Measurements from ENCODE around the gene CEP112. TPM values are rescaled to one million over a fixed set of nuclear protein-coding genes. Genes with fewer than 3 reads are reported as not detected.

The CEP112 gene
- total RNA-seq, 1 experiment from 2014 or later, result 6.1 TPM

DNA sequence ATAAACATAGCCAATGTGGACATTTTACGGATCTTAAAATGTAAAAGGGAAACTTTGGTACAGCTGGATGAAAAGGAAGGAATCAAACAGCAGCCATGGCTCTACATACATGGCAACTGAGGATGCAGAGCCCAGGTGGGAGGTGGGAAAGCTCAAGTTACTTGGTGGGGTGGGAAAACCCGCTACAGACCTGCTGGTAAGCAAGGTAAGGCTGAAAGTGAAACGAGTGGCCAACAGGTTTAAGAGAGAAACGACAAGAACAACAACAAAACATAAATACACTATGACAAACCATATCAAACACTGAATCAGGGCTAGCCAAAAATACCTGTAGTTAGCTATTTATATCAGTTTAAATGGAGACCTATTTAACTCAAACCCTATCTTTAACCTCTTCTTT, 185.3 kb downstream of the CEP112 start:
- ATAC-seq (no peak), DNase-seq (ENCODE audit: low spot score) (no peak)
- Mint-ChIP-seq H3K9me3 (peaks cover 21% of the 10 kb centered on the region), H3K4me1 (no peaks in the 10 kb centered on the region), H3K27ac (no peak overlapping the region), H3K36me3 (peaks cover 6% of the 10 kb centered on the region), H3K4me3 (no peak overlapping the region), H3K27me3 (ENCODE audit: low read depth) (no peaks in the 10 kb centered on the region)
- ChIA-PET CTCF (no interaction called here), POLR2A (no interaction called here)
- TF ChIP-seq FOXJ3 (CRISPR knock-in tag; IDR thresholded peaks at IDR 0.05; ENCODE audit: borderline replicate concordance) (no peak), RORB (CRISPR knock-in tag; IDR thresholded peaks at IDR 0.05) (no peak), ESRRA (CRISPR knock-in tag; IDR thresholded peaks at IDR 0.05; ENCODE audit: borderline replicate concordance) (no peak), CREM (CRISPR knock-in tag; IDR thresholded peaks at IDR 0.05) (no peak), NR2C2 (CRISPR knock-in tag; IDR thresholded peaks at IDR 0.05) (no peak), ATF1 (CRISPR knock-in tag; IDR thresholded peaks at IDR 0.05) (no peak), CREB1 (CRISPR knock-in tag; IDR thresholded peaks at IDR 0.05) (no peak), ZNF263 (CRISPR knock-in tag; IDR thresholded peaks at IDR 0.05; ENCODE audit: low read depth) (no peak), OVOL2 (CRISPR knock-in tag; IDR thresholded peaks at IDR 0.05; ENCODE audit: borderline replicate concordance) (no peak)
- TF ChIP-seq, protein P1, sequence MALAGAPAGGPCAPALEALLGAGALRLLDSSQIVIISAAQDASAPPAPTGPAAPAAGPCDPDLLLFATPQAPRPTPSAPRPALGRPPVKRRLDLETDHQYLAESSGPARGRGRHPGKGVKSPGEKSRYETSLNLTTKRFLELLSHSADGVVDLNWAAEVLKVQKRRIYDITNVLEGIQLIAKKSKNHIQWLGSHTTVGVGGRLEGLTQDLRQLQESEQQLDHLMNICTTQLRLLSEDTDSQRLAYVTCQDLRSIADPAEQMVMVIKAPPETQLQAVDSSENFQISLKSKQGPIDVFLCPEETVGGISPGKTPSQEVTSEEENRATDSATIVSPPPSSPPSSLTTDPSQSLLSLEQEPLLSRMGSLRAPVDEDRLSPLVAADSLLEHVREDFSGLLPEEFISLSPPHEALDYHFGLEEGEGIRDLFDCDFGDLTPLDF (CRISPR knock-in tag; IDR thresholded peaks at IDR 0.05), result no peak
- TF ChIP-seq, protein P2, sequence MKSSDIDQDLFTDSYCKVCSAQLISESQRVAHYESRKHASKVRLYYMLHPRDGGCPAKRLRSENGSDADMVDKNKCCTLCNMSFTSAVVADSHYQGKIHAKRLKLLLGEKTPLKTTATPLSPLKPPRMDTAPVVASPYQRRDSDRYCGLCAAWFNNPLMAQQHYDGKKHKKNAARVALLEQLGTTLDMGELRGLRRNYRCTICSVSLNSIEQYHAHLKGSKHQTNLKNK (CRISPR knock-in tag; IDR thresholded peaks at IDR 0.05), result no peak
- TF ChIP-seq, protein P3, sequence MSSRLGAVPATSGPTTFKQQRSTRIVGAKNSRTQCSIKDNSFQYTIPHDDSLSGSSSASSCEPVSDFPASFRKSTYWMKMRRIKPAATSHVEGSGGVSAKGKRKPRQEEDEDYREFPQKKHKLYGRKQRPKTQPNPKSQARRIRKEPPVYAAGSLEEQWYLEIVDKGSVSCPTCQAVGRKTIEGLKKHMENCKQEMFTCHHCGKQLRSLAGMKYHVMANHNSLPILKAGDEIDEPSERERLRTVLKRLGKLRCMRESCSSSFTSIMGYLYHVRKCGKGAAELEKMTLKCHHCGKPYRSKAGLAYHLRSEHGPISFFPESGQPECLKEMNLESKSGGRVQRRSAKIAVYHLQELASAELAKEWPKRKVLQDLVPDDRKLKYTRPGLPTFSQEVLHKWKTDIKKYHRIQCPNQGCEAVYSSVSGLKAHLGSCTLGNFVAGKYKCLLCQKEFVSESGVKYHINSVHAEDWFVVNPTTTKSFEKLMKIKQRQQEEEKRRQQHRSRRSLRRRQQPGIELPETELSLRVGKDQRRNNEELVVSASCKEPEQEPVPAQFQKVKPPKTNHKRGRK (CRISPR knock-in tag; IDR thresholded peaks at IDR 0.05; ENCODE audit: borderline replicate concordance), result no peak
- TF ChIP-seq, protein P4, sequence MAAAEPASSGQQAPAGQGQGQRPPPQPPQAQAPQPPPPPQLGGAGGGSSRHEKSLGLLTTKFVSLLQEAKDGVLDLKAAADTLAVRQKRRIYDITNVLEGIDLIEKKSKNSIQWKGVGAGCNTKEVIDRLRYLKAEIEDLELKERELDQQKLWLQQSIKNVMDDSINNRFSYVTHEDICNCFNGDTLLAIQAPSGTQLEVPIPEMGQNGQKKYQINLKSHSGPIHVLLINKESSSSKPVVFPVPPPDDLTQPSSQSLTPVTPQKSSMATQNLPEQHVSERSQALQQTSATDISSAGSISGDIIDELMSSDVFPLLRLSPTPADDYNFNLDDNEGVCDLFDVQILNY (CRISPR knock-in tag; IDR thresholded peaks at IDR 0.05), result no peak
- TF ChIP-seq, protein P5, sequence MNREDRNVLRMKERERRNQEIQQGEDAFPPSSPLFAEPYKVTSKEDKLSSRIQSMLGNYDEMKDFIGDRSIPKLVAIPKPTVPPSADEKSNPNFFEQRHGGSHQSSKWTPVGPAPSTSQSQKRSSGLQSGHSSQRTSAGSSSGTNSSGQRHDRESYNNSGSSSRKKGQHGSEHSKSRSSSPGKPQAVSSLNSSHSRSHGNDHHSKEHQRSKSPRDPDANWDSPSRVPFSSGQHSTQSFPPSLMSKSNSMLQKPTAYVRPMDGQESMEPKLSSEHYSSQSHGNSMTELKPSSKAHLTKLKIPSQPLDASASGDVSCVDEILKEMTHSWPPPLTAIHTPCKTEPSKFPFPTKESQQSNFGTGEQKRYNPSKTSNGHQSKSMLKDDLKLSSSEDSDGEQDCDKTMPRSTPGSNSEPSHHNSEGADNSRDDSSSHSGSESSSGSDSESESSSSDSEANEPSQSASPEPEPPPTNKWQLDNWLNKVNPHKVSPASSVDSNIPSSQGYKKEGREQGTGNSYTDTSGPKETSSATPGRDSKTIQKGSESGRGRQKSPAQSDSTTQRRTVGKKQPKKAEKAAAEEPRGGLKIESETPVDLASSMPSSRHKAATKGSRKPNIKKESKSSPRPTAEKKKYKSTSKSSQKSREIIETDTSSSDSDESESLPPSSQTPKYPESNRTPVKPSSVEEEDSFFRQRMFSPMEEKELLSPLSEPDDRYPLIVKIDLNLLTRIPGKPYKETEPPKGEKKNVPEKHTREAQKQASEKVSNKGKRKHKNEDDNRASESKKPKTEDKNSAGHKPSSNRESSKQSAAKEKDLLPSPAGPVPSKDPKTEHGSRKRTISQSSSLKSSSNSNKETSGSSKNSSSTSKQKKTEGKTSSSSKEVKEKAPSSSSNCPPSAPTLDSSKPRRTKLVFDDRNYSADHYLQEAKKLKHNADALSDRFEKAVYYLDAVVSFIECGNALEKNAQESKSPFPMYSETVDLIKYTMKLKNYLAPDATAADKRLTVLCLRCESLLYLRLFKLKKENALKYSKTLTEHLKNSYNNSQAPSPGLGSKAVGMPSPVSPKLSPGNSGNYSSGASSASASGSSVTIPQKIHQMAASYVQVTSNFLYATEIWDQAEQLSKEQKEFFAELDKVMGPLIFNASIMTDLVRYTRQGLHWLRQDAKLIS (CRISPR knock-in tag; IDR thresholded peaks at IDR 0.05; ENCODE audit: borderline replicate concordance), result no peak

DNA sequence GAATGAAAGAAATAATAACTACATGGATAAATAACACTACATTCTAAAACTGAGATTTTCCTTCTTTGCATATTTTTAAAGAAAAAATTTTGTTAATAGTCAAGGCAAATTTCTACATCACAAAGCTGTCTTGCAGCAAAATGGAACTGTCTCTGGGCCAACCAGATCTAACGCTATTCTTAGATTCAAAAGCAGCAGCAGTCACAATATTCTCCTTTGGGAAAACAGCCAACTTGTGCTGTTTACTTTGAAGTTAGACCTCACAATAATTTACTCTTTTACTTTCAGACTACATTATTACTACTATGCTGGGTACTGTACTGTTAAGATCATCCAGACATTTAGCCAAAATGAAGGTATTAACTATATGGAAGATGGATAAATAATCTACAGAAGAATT, 189.1 kb downstream of the CEP112 start:
- CTCF ChIA-PET, result no interaction called here
- TF ChIP-seq CREM (CRISPR knock-in tag; IDR thresholded peaks at IDR 0.05), result no peak
- no peak for TF ChIP-seq SP1 (CRISPR knock-in tag; conservative IDR thresholded peaks at IDR 0.05)
- no peak for TF ChIP-seq SOX15 (CRISPR knock-in tag; IDR thresholded peaks at IDR 0.05)
- TF ChIP-seq, protein P5 (CRISPR knock-in tag; IDR thresholded peaks at IDR 0.05; ENCODE audit: borderline replicate concordance), result no peak
- TF ChIP-seq, protein P6, sequence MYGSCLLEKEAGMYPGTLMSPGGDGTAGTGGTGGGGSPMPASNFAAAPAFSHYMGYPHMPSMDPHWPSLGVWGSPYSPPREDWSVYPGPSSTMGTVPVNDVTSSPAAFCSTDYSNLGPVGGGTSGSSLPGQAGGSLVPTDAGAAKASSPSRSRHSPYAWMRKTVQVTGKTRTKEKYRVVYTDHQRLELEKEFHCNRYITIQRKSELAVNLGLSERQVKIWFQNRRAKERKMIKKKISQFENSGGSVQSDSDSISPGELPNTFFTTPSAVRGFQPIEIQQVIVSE (CRISPR knock-in tag; IDR thresholded peaks at IDR 0.05; ENCODE audit: borderline replicate concordance), result no peak
- TF ChIP-seq, protein P7, sequence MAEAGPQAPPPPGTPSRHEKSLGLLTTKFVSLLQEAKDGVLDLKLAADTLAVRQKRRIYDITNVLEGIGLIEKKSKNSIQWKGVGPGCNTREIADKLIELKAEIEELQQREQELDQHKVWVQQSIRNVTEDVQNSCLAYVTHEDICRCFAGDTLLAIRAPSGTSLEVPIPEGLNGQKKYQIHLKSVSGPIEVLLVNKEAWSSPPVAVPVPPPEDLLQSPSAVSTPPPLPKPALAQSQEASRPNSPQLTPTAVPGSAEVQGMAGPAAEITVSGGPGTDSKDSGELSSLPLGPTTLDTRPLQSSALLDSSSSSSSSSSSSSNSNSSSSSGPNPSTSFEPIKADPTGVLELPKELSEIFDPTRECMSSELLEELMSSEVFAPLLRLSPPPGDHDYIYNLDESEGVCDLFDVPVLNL (CRISPR knock-in tag; IDR thresholded peaks at IDR 0.05; ENCODE audit: borderline replicate concordance, low read depth), result no peak
- TF ChIP-seq ATF1 (CRISPR knock-in tag; IDR thresholded peaks at IDR 0.05), result no peak
- TF ChIP-seq NR3C1 (CRISPR knock-in tag; conservative IDR thresholded peaks at IDR 0.05; ENCODE audit: low read depth), result no peak
- TF ChIP-seq, protein P8, sequence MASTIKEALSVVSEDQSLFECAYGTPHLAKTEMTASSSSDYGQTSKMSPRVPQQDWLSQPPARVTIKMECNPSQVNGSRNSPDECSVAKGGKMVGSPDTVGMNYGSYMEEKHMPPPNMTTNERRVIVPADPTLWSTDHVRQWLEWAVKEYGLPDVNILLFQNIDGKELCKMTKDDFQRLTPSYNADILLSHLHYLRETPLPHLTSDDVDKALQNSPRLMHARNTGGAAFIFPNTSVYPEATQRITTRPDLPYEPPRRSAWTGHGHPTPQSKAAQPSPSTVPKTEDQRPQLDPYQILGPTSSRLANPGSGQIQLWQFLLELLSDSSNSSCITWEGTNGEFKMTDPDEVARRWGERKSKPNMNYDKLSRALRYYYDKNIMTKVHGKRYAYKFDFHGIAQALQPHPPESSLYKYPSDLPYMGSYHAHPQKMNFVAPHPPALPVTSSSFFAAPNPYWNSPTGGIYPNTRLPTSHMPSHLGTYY (CRISPR knock-in tag; IDR thresholded peaks at IDR 0.05), result no peak

More for the DNA sequence above, 189.1 kb downstream of the CEP112 start:
- POLR2A ChIA-PET, result no interaction called here
- DNase-seq (ENCODE audit: low spot score), result no peak
- Mint-ChIP-seq H3K27me3 (ENCODE audit: low read depth) (no peaks in the 10 kb centered on the region), H3K36me3 (peaks cover 6% of the 10 kb centered on the region), H3K4me3 (no peak overlapping the region), H3K9me3 (peaks cover 25% of the 10 kb centered on the region), H3K4me1 (no peaks in the 10 kb centered on the region), H3K27ac (no peak overlapping the region)
- no peak for ATAC-seq

Data from WTC11 (cell line).